HFFc6 (cell line): ENCODE results near the gene FARS2. TPM values are rescaled to one million over a fixed set of nuclear protein-coding genes. Genes with fewer than 3 reads are reported as not detected.

ENCODE experiments used
- DNase-seq: peaks from one replicate; pipeline ENCODE4 v3.0.0-alpha.2; 2018
- H3K27ac Mint-ChIP-seq: 2 replicates; pipeline ENCODE4 v1.8.0; 2020; ENCODE audit warnings: mild to moderate bottlenecking, mixed read lengths
- H3K27me3 Mint-ChIP-seq: 2 replicates; pipeline ENCODE4 v1.8.0; 2021; ENCODE audit warnings: mild to moderate bottlenecking, moderate library complexity, mixed read lengths; ENCODE audit not compliant: insufficient read depth
- H3K36me3 Mint-ChIP-seq: 2 replicates; pipeline ENCODE4 v1.8.0; 2021; ENCODE audit warnings: low read depth, mixed read lengths
- H3K4me1 Mint-ChIP-seq: 2 replicates; pipeline ENCODE4 v1.8.0; 2020; ENCODE audit warnings: low read depth, mixed read lengths
- H3K4me3 Mint-ChIP-seq: 2 replicates; pipeline ENCODE4 v1.8.0; 2020; ENCODE audit warnings: mild to moderate bottlenecking, moderate library complexity, mixed read lengths
- H3K9me3 Mint-ChIP-seq: 2 replicates; pipeline ENCODE4 v1.8.0; 2020; ENCODE audit warnings: mild to moderate bottlenecking, mixed read lengths
- CTCF ChIP-seq: fragments of 200-600 bp; sonication (generic); IDR thresholded peaks from 2 replicates; pipeline ENCODE4 v1.5.0; 2021; ENCODE audit warnings: antibody characterized with exemption, mild to moderate bottlenecking
- total RNA-seq, 6 experiments: library from RNA; stranded (reverse); fragmentation: NEBNext Ultra II Directional; extraction: Animal tissue kit (Norgen Biotek cat#: 25700); gene quantifications; 2 replicates in 1 of 6; 3 replicates in 5 of 6; pipeline ENCODE4 v1.2.3, GENCODE V29; 2021

Gene FARS2
- total RNA-seq, 6 experiments from 2014 or later, result 11.5 to 16.4 (median 13.1) TPM

- DNase-seq, result no peak
- TF ChIP-seq CTCF, result no peak
- Mint-ChIP-seq H3K27ac (no peak overlapping the region), H3K4me1 (peaks cover 29% of the 10 kb centered on the region), H3K4me3 (no peak overlapping the region), H3K9me3 (no peaks in the 10 kb centered on the region), H3K27me3 (no peaks in the 10 kb centered on the region; the same call in 1 of the 2 replicates), H3K36me3 (peaks cover 12% of the 10 kb centered on the region; the same call in 1 of the 2 replicates)
Measured at GRCh38 chr6:5663259-5663658, 401.9 kb downstream of the FARS2 start.

- H3K36me3 Mint-ChIP-seq, result peaks cover 12% of the 10 kb centered on the region; the same call in 1 of the 2 replicates
- H3K9me3 Mint-ChIP-seq, result no peaks in the 10 kb centered on the region
- no peak overlapping the region for H3K27ac Mint-ChIP-seq
- H3K4me1 Mint-ChIP-seq, result peaks cover 25% of the 10 kb centered on the region
- no peak overlapping the region for H3K4me3 Mint-ChIP-seq
- H3K27me3 Mint-ChIP-seq, result no peaks in the 10 kb centered on the region; the same call in 1 of the 2 replicates
- TF ChIP-seq CTCF, result no peak
- DNase-seq, result no peak
Measured at GRCh38 chr6:5663739-5664138, 402.4 kb downstream of the FARS2 start.

GRCh38 chr6:5664149-5664548, 402.8 kb downstream of the FARS2 start:
- Mint-ChIP-seq H3K36me3 (peaks cover 8% of the 10 kb centered on the region; the same call in 1 of the 2 replicates), H3K4me3 (no peak overlapping the region), H3K4me1 (peaks cover 21% of the 10 kb centered on the region), H3K9me3 (no peaks in the 10 kb centered on the region), H3K27me3 (no peaks in the 10 kb centered on the region; the same call in 1 of the 2 replicates), H3K27ac (no peak overlapping the region)
- no peak for DNase-seq
- no peak for TF ChIP-seq CTCF

- H3K9me3 Mint-ChIP-seq, result no peaks in the 10 kb centered on the region
- no peak overlapping the region for H3K4me3 Mint-ChIP-seq
- peaks cover 5% of the 10 kb centered on the region; the same call in 1 of the 2 replicates for H3K36me3 Mint-ChIP-seq
- peaks cover 12% of the 10 kb centered on the region for H3K4me1 Mint-ChIP-seq
- H3K27me3 Mint-ChIP-seq, result no peaks in the 10 kb centered on the region; the same call in 1 of the 2 replicates
- DNase-seq, result no peak
- no peak overlapping the region for H3K27ac Mint-ChIP-seq
- no peak for TF ChIP-seq CTCF
Measured at GRCh38 chr6:5665173-5665572, 403.9 kb downstream of the FARS2 start.

GRCh38 chr6:5665667-5666066, 404.4 kb downstream of the FARS2 start:
- no peaks in the 10 kb centered on the region for H3K9me3 Mint-ChIP-seq
- H3K27ac Mint-ChIP-seq, result no peak overlapping the region
- H3K27me3 Mint-ChIP-seq, result no peaks in the 10 kb centered on the region; the same call in 1 of the 2 replicates
- no peak for TF ChIP-seq CTCF
- DNase-seq, result no peak
- H3K4me1 Mint-ChIP-seq, result peaks cover 16% of the 10 kb centered on the region
- H3K36me3 Mint-ChIP-seq, result peaks cover 5% of the 10 kb centered on the region; the same call in 1 of the 2 replicates
- H3K4me3 Mint-ChIP-seq, result no peak overlapping the region

- DNase-seq, result no peak
- H3K4me1 Mint-ChIP-seq, result peaks cover 26% of the 10 kb centered on the region
Measured at GRCh38 chr6:5666695-5667094, 405.4 kb downstream of the FARS2 start.

More at GRCh38 chr6:5666695-5667094, 405.4 kb downstream of the FARS2 start:
- no peaks in the 10 kb centered on the region for H3K9me3 Mint-ChIP-seq
- no peaks in the 10 kb centered on the region; the same call in 1 of the 2 replicates for H3K36me3 Mint-ChIP-seq
- TF ChIP-seq CTCF, result no peak
- H3K4me3 Mint-ChIP-seq, result no peak overlapping the region
- H3K27ac Mint-ChIP-seq, result no peak overlapping the region
- peaks cover 3% of the 10 kb centered on the region for H3K27me3 Mint-ChIP-seq
